ENCODE results near the gene CPEB4.

CPEB4 gene

DNA sequence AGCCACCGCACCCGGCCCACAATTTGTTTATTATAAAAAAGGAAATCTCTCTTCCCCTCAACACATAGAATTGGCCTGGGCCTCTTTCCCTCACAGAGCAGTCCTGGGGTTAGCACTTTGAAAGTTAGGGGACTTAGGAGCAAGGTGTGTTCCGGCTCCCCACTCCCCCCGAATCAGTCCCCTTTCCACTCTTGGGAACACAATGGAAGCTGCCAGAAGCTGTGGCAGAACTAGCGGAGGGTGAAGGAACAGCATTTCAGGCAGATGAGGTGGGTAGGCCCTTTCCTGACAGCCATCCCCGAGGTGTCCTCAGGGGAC lies 84.4 kb downstream of the CPEB4 start:
- no peak for FAIRE-seq
- DNase-seq (ENCODE audit: low spot score): no peak

DNA sequence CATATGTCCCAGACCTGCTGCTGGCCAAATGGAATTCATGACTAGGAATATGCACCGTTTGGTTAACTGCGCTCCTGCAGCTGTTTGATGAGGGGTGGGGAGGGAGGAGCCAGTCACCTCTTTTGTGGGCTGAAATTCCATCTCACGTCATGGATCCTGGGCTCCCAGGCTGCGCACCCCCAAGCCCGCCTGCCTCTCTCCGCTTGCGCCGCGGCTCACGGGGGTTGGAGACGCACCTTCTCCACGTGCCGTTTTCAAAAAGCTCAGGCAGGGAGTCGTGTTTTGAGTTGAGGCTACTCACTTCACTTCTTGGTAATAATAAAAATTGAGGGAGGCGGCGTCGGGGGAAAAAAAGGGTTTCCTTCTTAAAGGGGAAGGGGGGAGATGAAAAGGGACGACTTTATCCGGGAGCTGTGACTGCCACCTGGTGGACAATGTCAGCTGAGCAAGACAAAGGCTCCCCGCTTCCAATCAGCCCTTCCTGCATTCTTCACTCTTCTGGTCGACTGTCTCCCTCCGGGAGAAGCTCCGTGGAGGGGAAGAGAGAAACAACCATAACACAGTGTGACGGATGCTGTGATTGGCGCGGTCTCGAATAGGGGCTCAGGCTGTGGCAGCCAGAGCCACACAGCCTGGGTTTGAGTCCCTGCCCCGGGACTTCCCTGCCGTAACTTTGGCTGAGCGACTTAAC lies 84.9 kb downstream of the CPEB4 start:
- no peak for FAIRE-seq
- peak; percentile 32 for DNase-seq (ENCODE audit: low spot score)

DNA sequence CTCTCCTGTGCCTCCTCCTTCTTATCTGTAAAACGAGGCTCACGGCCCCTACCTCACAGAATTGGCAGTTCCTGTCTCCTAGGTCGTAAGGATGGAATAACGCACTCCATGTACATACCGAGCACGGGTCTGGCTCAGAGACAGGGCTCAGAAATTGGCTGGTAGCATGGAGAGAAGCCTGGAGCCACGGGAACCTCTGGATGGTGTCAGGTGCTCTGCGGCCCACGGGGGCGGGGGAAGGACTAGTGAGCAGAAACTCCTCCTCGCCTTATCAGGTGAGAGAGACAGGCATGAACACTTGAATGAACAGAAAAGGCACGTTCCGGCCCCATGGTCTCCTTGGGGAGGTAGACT lies 85.4 kb downstream of the CPEB4 start:
- FAIRE-seq (no peak), DNase-seq (ENCODE audit: low spot score) (no peak)

DNA sequence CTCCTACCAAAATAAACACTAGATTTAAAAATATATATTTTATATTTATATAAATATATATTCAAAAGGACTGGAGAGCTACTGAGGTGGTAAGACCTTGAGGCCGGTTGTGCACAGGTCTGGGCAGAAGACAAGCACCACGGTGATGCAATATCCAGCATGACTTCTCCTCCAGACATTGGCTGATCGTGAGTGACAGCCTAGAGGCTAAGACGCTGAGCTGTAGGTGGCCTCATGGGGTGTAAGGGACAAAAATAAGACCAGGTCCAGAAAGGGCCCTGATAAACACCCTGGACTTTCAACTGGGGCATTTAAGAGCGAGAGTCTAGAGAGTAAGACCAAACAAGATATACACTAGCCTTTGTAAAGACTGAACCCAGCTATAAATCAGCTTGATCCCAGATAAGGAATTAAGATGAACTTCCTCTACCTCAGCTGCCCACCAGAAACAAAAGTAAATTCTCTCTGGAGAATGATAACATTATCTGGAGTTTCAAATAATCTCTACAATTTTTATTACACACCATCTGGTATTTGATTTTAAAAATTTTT lies 86.6 kb downstream of the CPEB4 start:
- FAIRE-seq: no peak
- no peak for DNase-seq (ENCODE audit: low spot score)

DNA sequence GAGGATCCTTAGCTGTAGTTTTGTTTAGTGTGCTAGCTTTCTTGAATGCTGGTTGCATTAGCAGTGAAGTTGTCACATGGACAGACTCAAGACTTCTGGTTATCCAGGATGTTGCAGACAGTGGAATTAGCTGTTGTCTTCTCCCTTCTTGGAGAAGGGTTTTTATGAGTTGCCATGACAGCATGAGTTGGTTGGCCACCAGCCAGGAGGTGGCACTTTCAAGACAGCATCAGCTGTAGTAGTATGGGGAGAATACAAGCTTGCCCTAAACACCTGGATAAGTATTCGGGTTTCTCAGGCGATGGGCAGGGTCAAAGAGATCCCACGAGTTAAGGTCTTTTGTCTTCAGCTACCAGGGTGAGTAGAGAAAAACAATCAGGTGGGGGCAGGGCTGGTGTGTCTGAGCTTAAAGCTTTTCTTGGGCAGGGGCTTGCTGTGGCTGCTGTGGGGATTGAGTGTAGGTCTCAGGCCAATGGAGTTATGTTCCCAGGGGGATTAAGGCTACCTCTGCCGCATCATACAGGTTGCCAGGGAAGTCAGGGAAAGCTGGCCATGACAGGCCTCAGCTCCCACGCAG lies 93.1 kb downstream of the CPEB4 start:
- FAIRE-seq: no peak
- DNase-seq (ENCODE audit: low spot score): no peak

DNA sequence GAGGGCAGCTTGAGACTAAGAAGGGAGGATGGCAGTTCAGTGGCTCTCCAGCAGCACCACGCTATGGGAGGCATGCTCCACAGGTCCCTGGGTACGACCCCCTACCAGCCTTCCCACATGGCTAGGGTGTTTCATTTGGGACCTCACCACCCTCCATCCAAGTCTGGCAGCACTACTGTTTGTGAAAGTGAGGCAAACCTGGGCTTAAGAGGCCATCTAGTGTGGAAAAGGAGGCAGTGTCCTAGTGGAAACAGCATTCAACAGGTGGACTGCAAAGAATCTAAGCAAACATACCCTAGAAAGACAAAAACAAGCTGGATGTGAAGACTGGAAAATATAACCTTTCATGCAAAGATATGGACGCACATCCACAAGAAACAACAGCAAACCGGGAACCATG lies 96.1 kb downstream of the CPEB4 start:
- FAIRE-seq (no peak), DNase-seq (ENCODE audit: low spot score) (no peak)

DNA sequence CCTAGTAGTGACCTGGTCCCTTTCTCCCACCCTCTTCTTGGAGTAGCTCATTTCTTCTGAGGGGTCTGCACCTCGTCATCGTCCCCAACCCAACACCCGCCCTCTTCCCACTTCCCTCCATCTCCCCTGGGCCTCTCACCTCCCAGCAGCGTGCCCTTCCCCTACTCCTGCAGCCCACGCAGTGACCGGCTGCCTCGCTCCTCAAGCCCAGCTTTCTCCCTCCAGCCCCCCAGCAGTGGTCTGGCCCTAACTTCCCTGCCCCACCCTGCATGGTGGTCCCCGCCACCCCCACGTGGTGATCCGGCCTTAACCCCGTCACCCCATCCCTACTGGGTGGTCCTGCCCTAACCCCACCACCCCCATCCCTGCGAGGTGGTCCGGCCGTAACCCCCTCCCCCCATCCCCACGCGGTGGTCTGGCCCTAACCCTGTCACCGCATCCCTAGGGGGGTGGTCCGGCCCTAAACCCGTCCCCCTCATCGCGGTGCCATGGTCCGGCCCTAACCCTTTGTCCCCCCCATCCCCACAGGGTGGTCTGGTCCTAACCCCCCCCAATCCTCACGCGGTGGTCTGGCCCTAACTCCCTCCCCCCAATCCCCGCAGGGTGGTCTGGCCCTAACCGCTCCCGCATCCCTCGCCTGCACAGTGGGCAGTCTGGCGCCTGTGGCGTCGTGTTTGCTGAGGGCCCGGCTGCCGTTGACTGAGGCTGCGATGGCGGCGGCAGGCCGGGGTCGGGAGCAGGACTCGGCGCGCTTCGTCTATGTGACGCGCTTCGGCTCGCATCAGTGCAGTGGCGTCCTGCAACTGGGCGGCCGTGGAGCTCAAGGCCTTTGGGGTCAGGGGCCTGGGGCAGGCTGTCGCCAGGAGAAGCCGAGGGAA lies 100.6 kb downstream of the CPEB4 start, which contains the start of gene C5orf47:
Gene C5orf47, plus strand, starts transcription at position 617 of the 878 bp plus-strand sequence. Its CDS starts 94 bp downstream, at position 711.
- DNase-seq (ENCODE audit: low spot score): no peak
- FAIRE-seq: no peak

DNA sequence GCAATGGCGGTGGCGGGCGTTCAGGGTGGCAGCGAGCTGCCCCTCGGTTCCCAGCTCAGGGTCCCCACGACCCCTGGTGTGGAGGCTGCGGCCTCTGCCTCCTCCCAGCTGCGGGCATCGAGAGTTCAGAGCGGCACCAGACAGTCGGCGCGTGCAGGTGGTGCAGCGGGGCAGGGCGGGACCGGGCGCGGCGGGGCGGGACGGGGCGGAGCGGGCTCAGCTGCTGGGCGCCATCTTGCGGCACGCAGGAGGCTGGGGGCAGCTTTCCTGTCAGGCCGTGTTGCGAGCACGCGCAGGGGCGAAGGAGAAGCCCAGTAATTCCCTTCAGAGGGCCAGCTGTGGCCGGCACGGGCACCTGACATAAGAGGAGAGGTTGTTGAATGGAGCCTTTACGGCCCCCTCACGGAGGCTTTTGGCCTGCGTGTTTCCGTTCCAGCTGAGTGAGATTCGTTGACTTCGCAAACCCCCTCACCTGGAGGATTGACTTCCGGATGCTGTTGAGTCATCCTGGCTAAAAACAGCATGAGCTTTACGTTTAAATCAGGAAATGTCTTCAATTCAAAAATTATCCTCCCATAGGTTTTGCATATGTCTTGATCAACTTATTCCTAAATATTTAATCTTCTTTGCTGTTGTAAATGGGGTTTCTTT lies 101.4 kb downstream of the CPEB4 start:
- FAIRE-seq: no peak
- no peak for DNase-seq (ENCODE audit: low spot score)

DNA sequence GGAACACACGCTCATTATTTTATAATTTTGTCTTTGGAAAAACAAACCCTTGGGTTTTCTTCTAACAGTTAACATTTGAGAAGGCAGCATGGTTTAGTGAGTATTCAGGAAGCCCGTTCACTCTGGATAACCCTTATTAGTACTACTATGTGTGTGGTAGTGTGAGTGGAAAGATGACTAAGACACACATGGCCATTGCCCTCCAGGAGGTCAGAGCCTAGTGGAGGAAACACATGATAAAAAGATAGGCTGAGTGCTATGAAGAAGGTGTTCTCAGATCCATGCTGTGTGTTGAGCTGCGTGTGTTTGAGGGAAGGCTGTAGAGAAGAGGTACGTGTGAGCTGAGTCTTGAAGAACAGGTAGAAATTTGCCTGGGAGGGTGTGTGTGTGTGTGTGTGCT lies 109.2 kb downstream of the CPEB4 start:
- FAIRE-seq: no peak
- no peak for DNase-seq (ENCODE audit: low spot score)

DNA sequence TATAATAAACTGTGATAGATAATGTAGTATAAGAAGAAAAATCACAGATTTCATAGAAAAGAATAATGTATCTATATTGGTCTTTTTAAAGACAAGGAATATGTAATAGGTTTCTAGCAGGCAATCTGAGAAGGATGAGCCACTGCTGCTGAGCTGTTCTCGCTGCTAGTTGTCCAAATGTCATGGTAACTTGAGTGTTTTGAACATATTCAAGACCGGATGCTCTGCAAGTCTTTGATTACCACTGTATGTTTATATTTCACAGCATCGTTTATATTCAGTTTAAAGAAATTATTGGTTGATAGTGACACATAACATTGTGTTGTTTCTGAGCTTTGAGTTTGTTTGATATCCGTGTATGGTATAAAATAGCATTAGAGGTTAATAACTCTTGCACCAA lies 110.4 kb downstream of the CPEB4 start:
- FAIRE-seq (no peak), DNase-seq (ENCODE audit: low spot score) (no peak)

DNA sequence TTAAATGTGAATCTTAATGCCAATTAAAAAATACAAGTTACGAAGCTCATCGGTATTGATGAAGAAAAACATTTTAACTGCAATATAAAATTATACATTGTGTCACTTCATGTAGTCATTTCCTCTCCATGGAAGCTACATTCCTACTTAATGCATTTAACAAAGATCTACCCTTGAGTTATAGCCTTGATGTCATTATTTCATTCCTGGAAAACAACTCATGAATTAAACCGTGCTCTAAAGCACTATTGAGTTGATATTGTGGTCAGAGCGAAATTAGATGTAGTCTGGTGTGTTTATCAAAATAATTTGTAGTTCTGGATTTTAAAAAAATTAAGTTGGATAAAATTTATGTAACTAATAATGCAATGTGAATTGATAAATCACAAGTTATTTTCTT lies 111.9 kb downstream of the CPEB4 start:
- no peak for DNase-seq (ENCODE audit: low spot score)
- FAIRE-seq: no peak

DNA sequence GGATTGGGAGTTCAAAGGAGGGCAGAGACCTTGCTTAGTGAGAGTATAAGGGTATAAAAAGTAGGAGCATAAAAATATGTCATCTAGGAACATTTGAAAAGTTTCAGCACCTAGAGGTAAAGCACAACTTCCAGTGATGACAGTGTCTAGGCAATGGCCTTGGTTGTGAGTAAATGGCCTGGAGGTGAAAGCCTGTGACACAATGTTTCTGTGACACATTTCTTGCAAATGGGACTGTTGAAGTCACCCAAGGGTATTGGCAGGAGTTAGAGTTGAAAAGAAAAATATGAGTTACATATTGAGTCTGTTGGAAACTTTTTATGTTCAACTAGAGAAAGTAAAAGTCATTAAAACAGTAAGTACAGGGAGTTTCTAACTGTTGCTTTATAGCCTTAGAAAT lies 115.6 kb downstream of the CPEB4 start:
- FAIRE-seq (no peak), DNase-seq (ENCODE audit: low spot score) (no peak)

DNA sequence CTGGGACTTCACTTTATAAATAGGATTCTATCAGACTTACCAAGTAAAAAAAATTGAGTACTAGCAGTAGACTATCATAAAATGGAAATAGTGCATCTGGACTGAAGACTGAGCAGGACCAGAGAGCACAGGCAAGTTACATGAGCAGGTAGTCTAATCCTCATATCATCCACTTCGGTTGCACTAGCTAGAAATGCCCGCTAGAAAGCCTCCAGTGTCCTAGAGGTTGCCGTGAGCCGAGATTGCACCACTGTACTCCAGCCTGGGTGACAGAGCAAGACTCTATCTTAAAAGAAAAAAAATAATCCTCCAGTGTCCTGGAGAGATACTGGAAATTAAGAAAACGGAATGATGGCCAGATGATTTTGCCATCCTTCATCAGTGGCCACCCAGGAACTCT lies 120.8 kb downstream of the CPEB4 start:
- FAIRE-seq: no peak

DNA sequence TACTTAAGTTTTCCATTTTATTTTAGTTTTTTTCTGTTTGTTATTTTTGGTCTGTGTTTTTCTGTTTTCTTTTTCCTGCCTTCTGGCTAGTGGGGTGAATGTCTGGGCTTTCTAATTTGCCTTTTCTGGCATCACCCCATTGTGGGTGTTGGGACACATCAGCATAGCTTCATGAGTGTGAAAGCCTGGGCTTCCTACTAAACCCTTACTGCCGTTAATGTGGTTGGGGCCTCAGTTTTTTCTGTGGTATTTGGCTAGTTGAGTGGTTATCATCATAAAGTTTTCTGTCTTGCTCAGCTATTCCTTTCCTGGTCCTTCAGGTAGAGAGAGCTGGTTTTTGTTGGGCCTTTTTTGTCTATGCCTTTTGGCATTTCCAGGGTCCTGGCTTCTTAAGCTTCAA lies 122.2 kb downstream of the CPEB4 start:
- no peak for FAIRE-seq
- no peak for DNase-seq (ENCODE audit: low spot score)

More for the DNA sequence above, 120.8 kb downstream of the CPEB4 start:
- DNase-seq (ENCODE audit: low spot score): no peak

DNA sequence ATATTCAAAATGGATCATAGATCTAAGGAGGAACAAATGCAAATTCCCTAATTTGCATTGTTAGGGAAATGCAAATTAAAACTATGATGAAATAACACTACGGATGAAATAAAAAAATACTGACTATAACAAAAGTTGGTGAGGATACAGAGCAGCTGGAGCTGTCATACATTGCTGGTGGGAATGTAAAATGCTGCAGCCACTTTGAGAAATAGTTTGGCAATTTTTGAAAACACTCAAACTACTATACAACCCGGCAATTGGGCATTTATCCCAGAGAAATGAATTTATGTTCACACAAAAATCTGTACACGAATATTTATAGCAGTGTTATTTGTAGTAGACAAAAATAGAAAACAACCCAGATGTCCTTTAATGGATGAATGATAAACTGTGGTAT lies 123.3 kb downstream of the CPEB4 start:
- DNase-seq (ENCODE audit: low spot score) (no peak), FAIRE-seq (no peak)
